ENCODE measurements around the gene CD300LB. TPM values are rescaled to one million over a fixed set of nuclear protein-coding genes. Genes with fewer than 3 reads are reported as not detected.

The CD300LB gene
- total RNA-seq, 4 donors from 2014 or later = 0.41 TPM; not detected in 3

DNA sequence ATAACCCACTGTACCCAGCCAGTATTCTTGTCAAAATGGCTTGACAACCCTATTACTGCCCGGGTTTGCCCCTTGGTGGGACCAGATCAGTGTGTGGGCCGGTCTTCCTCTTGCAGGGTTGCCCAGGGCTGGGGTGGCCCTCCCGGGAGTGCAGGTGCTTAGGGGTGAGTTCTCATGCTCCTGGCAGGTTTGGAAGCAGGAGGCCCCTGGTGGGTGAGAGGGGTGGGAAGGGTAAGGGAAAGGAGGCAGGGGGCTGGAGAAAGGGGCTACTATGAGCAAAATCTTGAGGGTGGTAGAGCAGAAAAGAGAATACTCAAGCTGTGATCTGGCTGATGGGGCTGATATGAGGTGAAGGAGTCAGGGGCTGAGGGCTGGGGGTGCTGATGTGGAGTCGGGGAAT, 58.4 kb downstream of the CD300LB start:
- WGBS, 2 donors (ENCODE audit: low coverage in 1 of 2) = 89% methylated on average over 4 of the region's 4 CpGs; no CpG with 5 or more reads in 1 of the 2 donors
- Histone ChIP-seq H3K4me3 (no peak overlapping the region), H3K36me3 (no peaks in the 10 kb centered on the region), H3K9me3 (no peaks in the 10 kb centered on the region), H3K4me1 (no peaks in the 10 kb centered on the region), H3K27ac (peak overlapping the region in 1 of 4 donors; percentile 5), H3K27me3 (peaks cover 13% of the 10 kb centered on the region)
- no peak for TF ChIP-seq EP300 (IDR thresholded peaks at IDR 0.05; ENCODE audit: low read depth)
- TF ChIP-seq POLR2AphosphoS5 (IDR thresholded peaks at IDR 0.05) = no peak
- TF ChIP-seq POLR2A (IDR thresholded peaks at IDR 0.05) = no peak
- TF ChIP-seq, protein P1, sequence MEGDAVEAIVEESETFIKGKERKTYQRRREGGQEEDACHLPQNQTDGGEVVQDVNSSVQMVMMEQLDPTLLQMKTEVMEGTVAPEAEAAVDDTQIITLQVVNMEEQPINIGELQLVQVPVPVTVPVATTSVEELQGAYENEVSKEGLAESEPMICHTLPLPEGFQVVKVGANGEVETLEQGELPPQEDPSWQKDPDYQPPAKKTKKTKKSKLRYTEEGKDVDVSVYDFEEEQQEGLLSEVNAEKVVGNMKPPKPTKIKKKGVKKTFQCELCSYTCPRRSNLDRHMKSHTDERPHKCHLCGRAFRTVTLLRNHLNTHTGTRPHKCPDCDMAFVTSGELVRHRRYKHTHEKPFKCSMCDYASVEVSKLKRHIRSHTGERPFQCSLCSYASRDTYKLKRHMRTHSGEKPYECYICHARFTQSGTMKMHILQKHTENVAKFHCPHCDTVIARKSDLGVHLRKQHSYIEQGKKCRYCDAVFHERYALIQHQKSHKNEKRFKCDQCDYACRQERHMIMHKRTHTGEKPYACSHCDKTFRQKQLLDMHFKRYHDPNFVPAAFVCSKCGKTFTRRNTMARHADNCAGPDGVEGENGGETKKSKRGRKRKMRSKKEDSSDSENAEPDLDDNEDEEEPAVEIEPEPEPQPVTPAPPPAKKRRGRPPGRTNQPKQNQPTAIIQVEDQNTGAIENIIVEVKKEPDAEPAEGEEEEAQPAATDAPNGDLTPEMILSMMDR (IDR thresholded peaks at IDR 0.05) = no peak
- intact Hi-C loops (cut with DNase I; ENCODE audit: low total_unique reads) = no loop called here
- DNase-seq = no peak
- in situ Hi-C loops (cut with MboI; ENCODE audit: low pct_ligation_motif_present in 1 of 4, low pct_unique_long_range_greater_than_20kb in 1 of 4, low sequenced_read_pairs in 3 of 4) = no loop called here

DNA sequence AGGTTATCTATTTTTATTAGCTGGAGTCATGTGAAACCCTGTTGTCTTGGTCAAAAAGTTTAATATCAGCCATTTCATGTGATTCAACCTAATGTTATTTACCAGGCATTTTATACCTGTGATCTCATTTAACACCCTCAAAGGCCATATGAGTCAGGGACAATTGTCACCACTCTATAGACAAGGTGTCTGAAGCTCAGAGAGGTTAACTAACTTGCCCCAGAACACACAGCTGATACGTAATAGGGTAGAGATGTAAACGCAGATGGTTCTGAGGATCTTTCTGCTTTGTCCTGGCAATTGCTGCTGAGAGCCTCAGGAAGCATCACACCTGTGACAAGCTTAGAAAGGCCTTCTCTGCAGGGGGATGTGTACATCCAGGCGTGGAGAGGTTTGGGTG, 59.9 kb downstream of the CD300LB start:
- Histone ChIP-seq H3K4me3 (no peak overlapping the region), H3K9me3 (no peaks in the 10 kb centered on the region), H3K27ac (no peak overlapping the region), H3K36me3 (no peaks in the 10 kb centered on the region), H3K4me1 (no peaks in the 10 kb centered on the region), H3K27me3 (peaks cover 22% of the 10 kb centered on the region)
- in situ Hi-C loops (cut with MboI; ENCODE audit: low pct_ligation_motif_present in 1 of 4, low pct_unique_long_range_greater_than_20kb in 1 of 4, low sequenced_read_pairs in 3 of 4) (no loop called here), intact Hi-C loops (cut with DNase I; ENCODE audit: low total_unique reads) (no loop called here)
- TF ChIP-seq POLR2AphosphoS5 (IDR thresholded peaks at IDR 0.05) = no peak
- TF ChIP-seq POLR2A (IDR thresholded peaks at IDR 0.05) = no peak
- no peak for TF ChIP-seq EP300 (IDR thresholded peaks at IDR 0.05; ENCODE audit: low read depth)
- TF ChIP-seq, protein P1 (IDR thresholded peaks at IDR 0.05) = no peak
- DNase-seq = no peak
- WGBS, 2 donors (ENCODE audit: low coverage in 1 of 2) = 88 to 97% methylated on average over 3 of the region's 3 CpGs

Other genes starting within 250 kb of the CD300LB start
- 1 to 10 TPM; 1.4 to 4.4 (median 1.8) TPM for gene KIF19, start 205.2 kb downstream of the CD300LB start, total RNA-seq
- gene BTBD17, start 169.6 kb downstream of the CD300LB start, total RNA-seq = not detected
- under 1 TPM in 1 of 4 donors, not detected in 3; 0.48 TPM for gene GPR142, start 164.0 kb downstream of the CD300LB start, total RNA-seq
- 100 to 1,000 TPM in 3 of 4 donors, 10 to 100 TPM in 1; 62.5 to 263 (median 174) TPM for gene GPRC5C, start 99.4 kb downstream of the CD300LB start, total RNA-seq
- 1 to 10 TPM in 2 of 4 donors, not detected in 2; 3.1 to 5.1 TPM for gene CD300A, start 64.8 kb downstream of the CD300LB start, total RNA-seq
- gene CD300C, start 14.6 kb upstream of the CD300LB start, total RNA-seq = 1 to 10 TPM in 1 of 4 donors, under 1 TPM in 2, not detected in 1; 0.27 to 5.2 (median 0.32) TPM
- not detected for gene CD300H, start 36.0 kb upstream of the CD300LB start, total RNA-seq
- gene CD300LD, start 60.8 kb upstream of the CD300LB start, total RNA-seq = not detected
- under 1 TPM in 2 of 4 donors, not detected in 2; 0.14 to 0.32 TPM for gene CD300E, start 92.3 kb upstream of the CD300LB start, total RNA-seq
- 10 to 100 TPM in 1 of 4 donors, 1 to 10 TPM in 2, under 1 TPM in 1; 0.40 to 37.8 (median 3.7) TPM for gene CD300LF, start 181.4 kb upstream of the CD300LB start, total RNA-seq
- gene RAB37, start 205.8 kb upstream of the CD300LB start, total RNA-seq = 10 to 100 TPM in 1 of 4 donors, 1 to 10 TPM in 2, not detected in 1; 5.2 to 10.5 (median 5.4) TPM
- 100 to 1,000 TPM; 118 to 463 (median 233) TPM for gene NHERF1, start 217.2 kb upstream of the CD300LB start, total RNA-seq
- gene NAT9, start 244.9 kb upstream of the CD300LB start, total RNA-seq = 10 to 100 TPM; 18.3 to 34.4 (median 27.6) TPM

Measured in transverse colon (tissue), 4 donors.